Progenitor cell of endocrine pancreas (in vitro differentiated cells): ENCODE data around the gene SLC27A3. TPM values are rescaled to one million over a fixed set of nuclear protein-coding genes. Genes with fewer than 3 reads are reported as not detected.

Experiments used
- DNase-seq: peaks from one replicate; pipeline ENCODE4 v3.0.0; 2021; ENCODE audit warnings: low spot score; ENCODE audit not compliant: unreplicated experiment
- H3K27ac Mint-ChIP-seq: 2 replicates; pipeline ENCODE4 v1.8.0; 2021; ENCODE audit warnings: mild to moderate bottlenecking, moderate library complexity, mixed read lengths
- H3K27me3 Mint-ChIP-seq: 2 replicates; pipeline ENCODE4 v1.8.0; 2021; ENCODE audit warnings: mixed read lengths
- H3K36me3 Mint-ChIP-seq: 2 replicates; pipeline ENCODE4 v1.8.0; 2022; ENCODE audit warnings: mixed read lengths; ENCODE audit not compliant: insufficient read depth
- H3K4me1 Mint-ChIP-seq: 2 replicates; pipeline ENCODE4 v1.8.0; 2021; ENCODE audit warnings: low read depth, mixed read lengths
- H3K4me3 Mint-ChIP-seq: 2 replicates; pipeline ENCODE4 v1.8.0; 2021; ENCODE audit warnings: low read depth, mild to moderate bottlenecking, moderate library complexity, mixed read lengths
- H3K9me3 Mint-ChIP-seq: 2 replicates; pipeline ENCODE4 v1.8.0; 2021; ENCODE audit warnings: low read depth, mixed read lengths
- total RNA-seq: library from RNA; stranded (reverse); gene quantifications from 2 replicates; pipeline ENCODE4 v1.2.1, GENCODE V29; 2021
- TF ChIP-seq, protein P1 (sequence below): fragments of 200-600 bp; sonication (generic); IDR thresholded peaks from one replicate; pipeline ENCODE4 v1.5.0; 2021; ENCODE audit warnings: antibody characterized with exemption, mild to moderate bottlenecking; ENCODE audit not compliant: unreplicated experiment

Gene SLC27A3
- total RNA-seq, 1 donor from 2014 or later, result 36.6 TPM

DNA sequence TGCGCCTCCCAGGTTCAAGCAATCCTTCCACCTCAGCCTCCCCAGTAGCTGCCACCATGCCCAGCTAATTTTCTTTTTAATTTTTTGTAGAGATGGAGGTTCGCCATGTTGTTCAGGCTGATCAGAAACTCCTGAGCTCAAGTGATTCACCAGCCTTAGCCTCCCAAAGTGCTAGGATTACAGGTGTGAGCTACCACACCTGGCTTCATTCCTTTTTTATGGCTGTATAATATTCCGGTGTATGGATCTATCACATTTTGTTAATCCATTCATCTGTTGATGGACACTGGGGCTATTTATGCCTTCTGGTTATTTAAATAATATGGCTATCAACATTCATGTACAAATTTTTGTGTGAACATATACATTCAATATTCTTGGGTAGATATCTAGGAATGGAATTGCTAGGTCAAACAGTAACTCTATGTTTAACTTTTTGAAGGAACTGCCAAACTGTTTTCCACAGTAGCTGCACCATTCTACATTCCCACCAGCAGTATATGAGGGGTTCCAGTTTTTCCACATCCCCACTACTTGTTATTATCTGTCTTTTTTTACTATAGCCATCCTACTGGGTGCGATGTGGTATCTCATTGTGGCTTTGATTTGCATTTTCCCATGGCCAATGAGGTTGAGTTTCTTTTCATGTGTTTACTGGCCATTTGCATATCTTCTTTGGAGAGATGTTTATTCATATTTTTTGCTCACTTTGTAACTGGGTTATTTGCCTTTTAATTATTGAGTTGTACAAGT is 11.0 kb downstream of the SLC27A3 start:
- peaks cover 10% of the 10 kb centered on the region for H3K27me3 Mint-ChIP-seq
- no peaks in the 10 kb centered on the region for H3K9me3 Mint-ChIP-seq
- DNase-seq, result no peak
- H3K4me3 Mint-ChIP-seq, result no peak overlapping the region
- no peaks in the 10 kb centered on the region for H3K36me3 Mint-ChIP-seq
- peaks cover 15% of the 10 kb centered on the region for H3K4me1 Mint-ChIP-seq
- no peak overlapping the region for H3K27ac Mint-ChIP-seq
- TF ChIP-seq, protein P1, sequence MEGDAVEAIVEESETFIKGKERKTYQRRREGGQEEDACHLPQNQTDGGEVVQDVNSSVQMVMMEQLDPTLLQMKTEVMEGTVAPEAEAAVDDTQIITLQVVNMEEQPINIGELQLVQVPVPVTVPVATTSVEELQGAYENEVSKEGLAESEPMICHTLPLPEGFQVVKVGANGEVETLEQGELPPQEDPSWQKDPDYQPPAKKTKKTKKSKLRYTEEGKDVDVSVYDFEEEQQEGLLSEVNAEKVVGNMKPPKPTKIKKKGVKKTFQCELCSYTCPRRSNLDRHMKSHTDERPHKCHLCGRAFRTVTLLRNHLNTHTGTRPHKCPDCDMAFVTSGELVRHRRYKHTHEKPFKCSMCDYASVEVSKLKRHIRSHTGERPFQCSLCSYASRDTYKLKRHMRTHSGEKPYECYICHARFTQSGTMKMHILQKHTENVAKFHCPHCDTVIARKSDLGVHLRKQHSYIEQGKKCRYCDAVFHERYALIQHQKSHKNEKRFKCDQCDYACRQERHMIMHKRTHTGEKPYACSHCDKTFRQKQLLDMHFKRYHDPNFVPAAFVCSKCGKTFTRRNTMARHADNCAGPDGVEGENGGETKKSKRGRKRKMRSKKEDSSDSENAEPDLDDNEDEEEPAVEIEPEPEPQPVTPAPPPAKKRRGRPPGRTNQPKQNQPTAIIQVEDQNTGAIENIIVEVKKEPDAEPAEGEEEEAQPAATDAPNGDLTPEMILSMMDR, result no peak

DNA sequence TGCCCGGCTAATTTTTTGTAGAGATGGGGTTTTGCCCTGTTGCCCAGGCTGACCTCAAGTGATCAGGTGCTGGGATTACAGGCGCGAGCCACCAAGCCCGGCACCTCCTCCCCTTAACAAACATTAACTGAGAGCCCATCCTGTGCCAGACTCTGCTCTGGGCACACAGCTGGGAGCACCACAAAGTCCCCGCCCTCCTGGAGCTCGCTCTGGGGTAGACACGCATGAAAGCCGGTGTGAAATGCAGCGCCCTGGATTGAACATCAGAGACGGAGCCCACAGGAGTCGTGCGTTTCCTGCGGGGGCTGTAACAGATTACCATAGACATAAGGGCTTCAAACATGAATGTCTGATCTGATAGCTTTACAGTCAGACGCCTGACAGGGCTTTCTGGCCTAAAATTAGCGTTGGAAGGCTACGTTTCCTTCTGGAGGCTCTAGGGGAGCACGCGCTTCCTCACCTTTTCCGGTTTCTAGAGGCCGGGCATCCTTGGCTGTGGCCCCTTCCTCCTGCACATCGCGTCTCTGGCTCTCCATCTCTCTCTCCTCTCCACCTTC is 14.3 kb downstream of the SLC27A3 start:
- no peak overlapping the region for H3K4me3 Mint-ChIP-seq
- no peak overlapping the region for H3K27ac Mint-ChIP-seq

DNA sequence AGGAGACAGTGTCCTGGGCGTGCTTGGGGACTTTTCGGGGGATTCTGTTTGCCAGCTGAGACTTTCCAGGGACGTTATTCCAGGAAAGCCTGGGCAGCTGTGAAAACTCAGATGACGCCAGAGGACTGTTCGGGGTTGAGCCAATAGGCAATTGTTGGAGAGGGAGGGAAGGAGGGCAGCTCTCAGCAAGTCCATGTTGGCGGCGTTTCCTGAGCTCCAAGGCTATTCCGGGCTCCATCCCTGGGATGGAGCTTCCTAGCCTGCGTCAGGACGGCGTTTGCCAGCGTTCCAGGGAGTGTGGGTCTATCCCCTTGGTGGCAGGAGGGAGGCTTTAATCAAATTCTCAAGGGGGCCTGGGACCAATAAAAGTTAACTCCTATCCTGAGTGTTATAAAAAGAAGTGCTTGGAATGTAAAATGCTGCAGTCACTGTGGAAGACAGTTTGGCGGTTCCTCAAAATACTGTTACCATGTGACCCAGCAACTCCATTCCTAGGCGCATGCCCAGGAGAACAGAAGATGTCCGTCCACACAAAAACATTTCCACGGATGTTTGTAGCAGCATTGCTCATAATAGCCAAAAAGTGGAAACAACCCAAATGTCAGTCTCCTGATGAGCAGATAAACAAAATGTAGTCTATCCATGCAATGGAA is 15.2 kb downstream of the SLC27A3 start:
- DNase-seq, result no peak
- H3K27me3 Mint-ChIP-seq, result peaks cover 10% of the 10 kb centered on the region
- H3K9me3 Mint-ChIP-seq, result no peaks in the 10 kb centered on the region
- peaks cover 15% of the 10 kb centered on the region for H3K4me1 Mint-ChIP-seq
- H3K36me3 Mint-ChIP-seq, result no peaks in the 10 kb centered on the region
- no peak overlapping the region for H3K4me3 Mint-ChIP-seq
- TF ChIP-seq, protein P1, result no peak
- no peak overlapping the region for H3K27ac Mint-ChIP-seq

More for the DNA sequence above, 14.3 kb downstream of the SLC27A3 start:
- TF ChIP-seq, protein P1, result no peak
- Mint-ChIP-seq H3K27me3 (peaks cover 10% of the 10 kb centered on the region), H3K9me3 (no peaks in the 10 kb centered on the region), H3K36me3 (no peaks in the 10 kb centered on the region), H3K4me1 (peaks cover 14% of the 10 kb centered on the region)
- no peak for DNase-seq

DNA sequence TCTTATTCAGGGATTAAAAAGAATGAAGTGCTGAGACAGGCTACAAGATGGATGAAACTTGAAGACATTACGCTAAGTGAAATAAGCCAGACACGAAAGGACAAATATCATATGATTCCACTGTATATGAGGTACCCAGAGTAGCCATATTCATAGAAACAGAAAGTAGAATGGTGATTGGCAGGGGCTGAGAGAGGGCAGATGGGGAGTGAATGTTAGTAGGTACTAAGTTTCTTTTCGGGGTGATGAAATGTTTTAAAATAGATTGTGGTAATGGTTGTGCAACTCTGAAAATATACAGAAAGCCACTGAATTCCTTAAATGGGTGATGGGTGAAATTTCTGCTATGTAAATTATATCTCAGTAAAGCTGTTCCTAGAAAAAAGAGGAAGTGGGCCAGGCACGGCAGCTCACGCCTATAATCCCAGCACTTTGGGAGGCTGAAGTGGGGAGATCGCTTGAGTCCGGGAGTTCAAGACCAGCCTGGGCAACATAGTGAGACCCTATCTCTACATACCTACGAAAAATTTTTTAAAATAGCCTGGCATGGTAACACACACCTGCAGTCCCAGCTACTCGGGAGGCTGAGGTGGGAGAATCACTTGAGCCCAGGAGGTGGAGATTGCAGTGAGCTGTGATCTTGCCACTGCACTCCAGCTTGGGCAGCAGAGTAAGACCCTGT is 15.9 kb downstream of the SLC27A3 start:
- Mint-ChIP-seq H3K4me3 (no peak overlapping the region), H3K27ac (no peak overlapping the region), H3K27me3 (peaks cover 10% of the 10 kb centered on the region), H3K4me1 (peaks cover 13% of the 10 kb centered on the region), H3K36me3 (no peaks in the 10 kb centered on the region), H3K9me3 (no peaks in the 10 kb centered on the region)
- DNase-seq, result no peak
- TF ChIP-seq, protein P1, result no peak

DNA sequence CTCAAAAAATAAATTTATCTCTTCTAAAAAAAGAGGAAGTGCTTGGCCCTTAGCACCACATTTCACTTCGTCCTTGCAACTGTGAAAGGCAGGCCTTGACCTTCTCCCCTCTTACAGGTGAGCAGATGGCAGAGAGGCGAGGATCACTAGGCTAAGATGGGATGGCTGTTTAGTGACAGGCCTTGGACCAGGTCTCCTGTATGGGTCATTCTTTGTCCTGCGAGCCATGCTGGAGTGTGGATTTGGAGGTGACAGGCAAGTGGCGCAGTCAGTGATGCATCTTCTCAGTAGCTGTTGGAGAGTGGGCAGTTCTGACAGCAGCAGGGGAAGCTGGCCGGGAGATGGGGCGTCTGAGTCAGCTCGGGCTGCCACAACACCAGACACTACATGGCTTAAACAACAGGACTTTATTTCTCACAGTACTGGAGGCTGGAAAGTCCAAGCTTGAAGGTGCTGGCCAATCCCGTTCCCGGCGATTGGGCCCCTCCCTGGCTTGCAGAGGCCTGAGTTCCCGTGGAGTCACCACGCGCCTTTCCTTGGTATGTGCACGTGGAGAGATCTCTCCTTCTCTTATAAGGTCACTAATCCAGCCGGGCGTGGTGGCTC is 16.5 kb downstream of the SLC27A3 start:
- Mint-ChIP-seq H3K4me3 (no peak overlapping the region), H3K27me3 (peaks cover 10% of the 10 kb centered on the region), H3K27ac (no peak overlapping the region), H3K4me1 (peaks cover 13% of the 10 kb centered on the region), H3K9me3 (no peaks in the 10 kb centered on the region), H3K36me3 (no peaks in the 10 kb centered on the region)
- DNase-seq, result no peak
- TF ChIP-seq, protein P1, result no peak
